Caco-2 (cell line): ENCODE data around the gene RETREG1. TPM values are rescaled to one million over a fixed set of nuclear protein-coding genes. Genes with fewer than 3 reads are reported as not detected.

Source experiments
- BruUV-seq: library from RNA; stranded (reverse); fragments of 400-500 nt; replicated peaks from 2 replicates; lab custom pipeline; 2021; lab: Mats Ljungman, UMichigan
- CTCF ChIA-PET: fragments of 300-600 bp; sonication (Branson Sonifier 250); formaldehyde crosslinking; loops from one replicate; lab custom pipeline; 2022; ENCODE audit warnings: antibody characterized with exemption; lab: Charles Lee
- POLR2A ChIA-PET: fragments of 300-600 bp; sonication (Branson Sonifier 250); formaldehyde crosslinking; loops from one replicate; lab custom pipeline; 2022; ENCODE audit warnings: antibody characterized with exemption; lab: Charles Lee
- DNase-seq, 2 experiments: peaks; one replicate each; pipeline versions ENCODE4 v3.0.0 to v3.0.0-alpha.2; 2020 to 2022
- H3K27me3 ChIP-seq: replicated peaks from 2 replicates; pipeline ENCODE4 v1.6.0; 2011; ENCODE audit warnings: low read length; ENCODE audit not compliant: control insufficient read depth, insufficient read depth
- H3K36me3 ChIP-seq: 2 replicates; pipeline ENCODE4 v1.5.1; 2011; ENCODE audit warnings: low read length; ENCODE audit not compliant: control insufficient read depth, insufficient read depth
- H3K4me1 ChIP-seq: fragments of 250-450 bp; sonication (Bioruptor Pico); 2 replicates; pipeline ENCODE4 v1.5.1; 2020; ENCODE audit warnings: mild to moderate bottlenecking
- H3K4me3 ChIP-seq: 2 replicates; pipeline ENCODE4 v1.5.1; 2011; ENCODE audit warnings: low read depth, mild to moderate bottlenecking, control low read depth, low read length
- H3K9me3 ChIP-seq: fragments of 250-450 bp; sonication (Bioruptor Pico); 2 replicates; pipeline ENCODE4 v1.5.1; 2020; ENCODE audit warnings: mild to moderate bottlenecking, moderate library complexity
- H3K27ac Mint-ChIP-seq: one replicate; pipeline ENCODE4 v1.8.0; 2022; ENCODE audit warnings: mixed read lengths; ENCODE audit not compliant: unreplicated experiment
- H3K27me3 Mint-ChIP-seq: one replicate; pipeline ENCODE4 v1.8.0; 2022; ENCODE audit warnings: mixed read lengths; ENCODE audit not compliant: insufficient read depth, unreplicated experiment
- H3K36me3 Mint-ChIP-seq: one replicate; pipeline ENCODE4 v1.8.0; 2022; ENCODE audit warnings: mild to moderate bottlenecking, mixed read lengths; ENCODE audit not compliant: insufficient read depth, unreplicated experiment
- H3K4me1 Mint-ChIP-seq: one replicate; pipeline ENCODE4 v1.8.0; 2022; ENCODE audit warnings: low read depth, mixed read lengths; ENCODE audit not compliant: unreplicated experiment
- H3K4me3 Mint-ChIP-seq: one replicate; pipeline ENCODE4 v1.8.0; 2022; ENCODE audit warnings: mild to moderate bottlenecking, moderate library complexity, mixed read lengths; ENCODE audit not compliant: unreplicated experiment
- H3K9me3 Mint-ChIP-seq: one replicate; pipeline ENCODE4 v1.8.0; 2022; ENCODE audit warnings: mixed read lengths; ENCODE audit not compliant: unreplicated experiment
- CTCF ChIP-seq, 2 experiments: fragments of 200-600 bp in 1 of 2; IDR thresholded peaks; 1 replicate in 1 of 2; 2 replicates in 1 of 2; pipeline versions ENCODE4 v1.5.1 to v1.8.0; 2011 to 2022; ENCODE audit warnings: antibody characterized with exemption in 1 of 2, control low read depth in 1 of 2, inconsistent platforms in 1 of 2, low read depth in 1 of 2, low read length in 1 of 2, mild to moderate bottlenecking in 1 of 2, moderate library complexity in 1 of 2; ENCODE audit not compliant: insufficient read depth in 1 of 2, severe bottlenecking in 1 of 2, unreplicated experiment in 1 of 2
- intact Hi-C: fragments of 100-400 bp; cut with micrococcal nuclease; formaldehyde crosslinking; loops from one replicate; pipeline ENCODE4 v1.10.0; 2022; ENCODE audit not compliant: unreplicated experiment
- total RNA-seq: library from RNA; stranded (reverse); gene quantifications from 2 replicates; pipeline ENCODE4 v1.2.3, GENCODE V29; 2022

The RETREG1 gene
- total RNA-seq, 1 experiment from 2014 or later = 15.1 TPM

- ChIA-PET CTCF (interaction anchor here (1.4 to 2.2 kb wide), 3 partner anchors 27 to 69 kb away, joined by 3 to 12 read pairs (median 6); no protein-coding TSS in a partner anchor), POLR2A (interaction anchor here (0.6 to 1.7 kb wide), 4 partner anchors 17 to 268 kb away, joined by 3 to 8 read pairs (median 4); no protein-coding TSS in a partner anchor)
- TF ChIP-seq CTCF (IDR thresholded peaks at IDR 0.05; ENCODE audit: insufficient read depth in 1 of 2, low read depth in 1 of 2, low read length in 1 of 2, severe bottlenecking in 1 of 2, unreplicated experiment in 1 of 2) = no peak
- DNase-seq = no peak
- H3K27me3 Mint-ChIP-seq = no peaks in the 10 kb centered on the region
- intact Hi-C loops = loop anchor here (1.0 kb wide), 2 partner anchors 16 to 38 kb away; no protein-coding TSS in a partner anchor
- H3K36me3 Mint-ChIP-seq = peaks cover 6% of the 10 kb centered on the region
- H3K4me1 Mint-ChIP-seq = peaks cover 46% of the 10 kb centered on the region
- TSS peak; percentile 51 for BruUV-seq
- Histone ChIP-seq H3K4me1 (peaks cover 66% of the 10 kb centered on the region), H3K4me3 (no peak overlapping the region), H3K27me3 (no peaks in the 10 kb centered on the region), H3K9me3 (no peaks in the 10 kb centered on the region), H3K36me3 (no peaks in the 10 kb centered on the region)
- no peaks in the 10 kb centered on the region for H3K9me3 Mint-ChIP-seq
- H3K27ac Mint-ChIP-seq = no peak overlapping the region
- H3K4me3 Mint-ChIP-seq = peak overlapping the region; percentile 38
These were observed 133.9 kb downstream of the RETREG1 start for GRCh38 chr5:16482891-16483290.

- intact Hi-C loops = no loop called here
- H3K4me1 Mint-ChIP-seq = peaks cover 29% of the 10 kb centered on the region
- no peak overlapping the region for H3K4me3 ChIP-seq
- H3K27me3 Mint-ChIP-seq = no peaks in the 10 kb centered on the region
- BruUV-seq = no TSS peak
- no peak for DNase-seq
- no peak for TF ChIP-seq CTCF (IDR thresholded peaks at IDR 0.05; ENCODE audit: insufficient read depth in 1 of 2, low read depth in 1 of 2, low read length in 1 of 2, severe bottlenecking in 1 of 2, unreplicated experiment in 1 of 2)
- ChIA-PET CTCF (no interaction called here), POLR2A (no interaction called here)
- H3K4me1 ChIP-seq = peaks cover 49% of the 10 kb centered on the region
- no peaks in the 10 kb centered on the region for H3K27me3 ChIP-seq
- H3K9me3 ChIP-seq = no peaks in the 10 kb centered on the region
- no peaks in the 10 kb centered on the region for H3K36me3 Mint-ChIP-seq
- H3K9me3 Mint-ChIP-seq = no peaks in the 10 kb centered on the region
- no peak overlapping the region for H3K4me3 Mint-ChIP-seq
- no peaks in the 10 kb centered on the region for H3K36me3 ChIP-seq
- H3K27ac Mint-ChIP-seq = no peak overlapping the region
These were observed 135.8 kb downstream of the RETREG1 start for GRCh38 chr5:16480821-16481538.

GRCh38 chr5:16480144-16480543, 136.7 kb downstream of the RETREG1 start:
- no TSS peak for BruUV-seq
- Histone ChIP-seq H3K36me3 (no peaks in the 10 kb centered on the region), H3K4me3 (no peak overlapping the region), H3K9me3 (no peaks in the 10 kb centered on the region), H3K4me1 (peaks cover 46% of the 10 kb centered on the region), H3K27me3 (no peaks in the 10 kb centered on the region)
- H3K36me3 Mint-ChIP-seq = peaks cover 4% of the 10 kb centered on the region
- ChIA-PET POLR2A (no interaction called here), CTCF (no interaction called here)
- no peak overlapping the region for H3K4me3 Mint-ChIP-seq
- peaks cover 29% of the 10 kb centered on the region for H3K4me1 Mint-ChIP-seq
- intact Hi-C loops = no loop called here
- DNase-seq = no peak
- no peaks in the 10 kb centered on the region for H3K27me3 Mint-ChIP-seq
- TF ChIP-seq CTCF (IDR thresholded peaks at IDR 0.05; ENCODE audit: insufficient read depth in 1 of 2, low read depth in 1 of 2, low read length in 1 of 2, severe bottlenecking in 1 of 2, unreplicated experiment in 1 of 2) = no peak
- no peaks in the 10 kb centered on the region for H3K9me3 Mint-ChIP-seq
- H3K27ac Mint-ChIP-seq = no peak overlapping the region
